IgD-negative memory B cell (primary cell): ENCODE results near the gene STRN4. TPM values are rescaled to one million over a fixed set of nuclear protein-coding genes. Genes with fewer than 3 reads are reported as not detected.

Experiments used
- H3K27ac Mint-ChIP-seq, 3 donors: one replicate each; pipeline ENCODE4 v1.8.0; 2020 to 2022; ENCODE audit warnings: mild to moderate bottlenecking in 3 of 3, mixed read lengths in 3 of 3, moderate library complexity in 1 of 3
- H3K27me3 Mint-ChIP-seq: one replicate; pipeline ENCODE4 v1.8.0; 2021; ENCODE audit warnings: mixed read lengths
- H3K36me3 Mint-ChIP-seq: one replicate; pipeline ENCODE4 v1.8.0; 2020; ENCODE audit warnings: mild to moderate bottlenecking, mixed read lengths
- H3K4me1 Mint-ChIP-seq, 3 donors: one replicate each; pipeline ENCODE4 v1.8.0; 2020 to 2022; ENCODE audit warnings: mixed read lengths in 3 of 3, mild to moderate bottlenecking in 1 of 3
- H3K4me3 Mint-ChIP-seq, 4 donors: one replicate each; pipeline ENCODE4 v1.8.0; 2020 to 2022; ENCODE audit warnings: mild to moderate bottlenecking in 4 of 4, mixed read lengths in 4 of 4, moderate library complexity in 3 of 4
- H3K9me3 Mint-ChIP-seq, 3 donors: one replicate each; pipeline ENCODE4 v1.8.0; 2020 to 2021; ENCODE audit warnings: mixed read lengths in 3 of 3, mild to moderate bottlenecking in 1 of 3
- polyA plus RNA-seq: library from polyadenylated mRNA; unstranded; fragments of 300-500 nt; fragmentation: Illumina TruSeq; gene quantifications from one replicate; pipeline ENCODE4 v1.2.3, GENCODE V29; 2021

The STRN4 gene
- polyA plus RNA-seq, 1 donor from 2014 or later, result 33.3 TPM

DNA sequence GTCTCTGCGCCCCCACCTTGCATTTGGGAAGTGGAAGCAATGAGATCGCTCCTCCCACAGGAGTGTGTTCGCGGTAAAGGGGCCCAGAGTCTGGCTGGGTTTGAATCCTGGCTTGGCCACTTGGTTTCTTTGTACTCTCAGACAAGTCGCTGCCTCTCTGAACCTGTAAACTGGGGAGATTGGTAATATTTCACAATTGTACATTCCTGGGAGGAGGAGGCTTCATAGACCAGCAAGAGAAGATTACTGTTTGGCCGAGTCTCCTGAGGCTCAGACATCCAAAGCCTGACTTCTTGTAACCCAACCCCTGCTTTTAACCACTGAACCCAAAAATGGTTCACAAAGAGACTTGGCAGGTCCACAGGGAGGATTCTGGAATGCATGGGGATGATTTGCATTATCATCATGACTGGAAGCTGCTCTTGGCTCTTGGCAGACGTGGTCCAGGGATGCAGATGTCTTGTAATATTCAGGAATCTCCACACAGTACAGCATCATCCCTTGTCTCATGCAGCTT lies 13.6 kb upstream of the STRN4 start:
- Mint-ChIP-seq H3K4me1 (peaks cover 0 to 7% (median 3%) of the 10 kb centered on the region in 3 donors), H3K4me3 (no peak overlapping the region), H3K36me3 (peaks cover 6% of the 10 kb centered on the region), H3K9me3 (no peaks in the 10 kb centered on the region), H3K27me3 (no peaks in the 10 kb centered on the region), H3K27ac (no peak overlapping the region)

DNA sequence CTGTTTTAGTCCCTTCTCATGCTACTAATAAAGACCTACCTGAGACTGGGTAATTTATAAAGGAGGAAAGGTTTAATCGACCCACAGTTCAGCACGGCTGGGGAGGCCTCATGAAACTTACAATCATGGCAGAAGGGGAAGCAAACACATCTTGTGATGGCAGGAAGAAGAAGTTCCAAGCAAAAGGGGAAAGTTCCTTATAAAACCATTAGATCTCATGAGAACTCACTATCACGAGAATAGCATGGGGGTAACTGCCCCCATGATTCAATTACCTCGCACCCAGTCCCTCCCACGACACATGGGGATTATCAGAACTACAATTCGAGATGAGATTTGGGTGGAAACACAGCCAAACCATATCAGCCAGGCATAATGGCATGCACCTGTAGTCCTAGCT lies 13.0 kb upstream of the STRN4 start:
- Mint-ChIP-seq H3K27ac (no peak overlapping the region), H3K4me3 (no peak overlapping the region), H3K36me3 (peaks cover 6% of the 10 kb centered on the region), H3K27me3 (no peaks in the 10 kb centered on the region), H3K4me1 (peaks cover 0 to 7% (median 3%) of the 10 kb centered on the region in 3 donors), H3K9me3 (no peaks in the 10 kb centered on the region)

DNA sequence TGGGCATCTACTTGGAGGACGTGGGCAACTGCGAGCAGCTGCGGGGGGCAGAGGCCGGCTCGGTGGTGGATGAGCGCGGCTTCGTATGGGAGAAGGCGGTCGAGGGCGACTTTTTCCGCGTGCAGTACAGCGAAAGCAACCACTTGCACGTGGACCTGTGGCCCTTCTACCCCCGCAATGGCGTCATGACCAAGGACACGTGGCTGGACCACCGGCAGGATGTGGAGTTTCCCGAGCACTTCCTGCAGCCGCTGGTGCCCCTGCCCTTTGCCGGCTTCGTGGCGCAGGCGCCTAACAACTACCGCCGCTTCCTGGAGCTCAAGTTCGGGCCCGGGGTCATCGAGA lies 10.3 kb upstream of the STRN4 start:
- H3K36me3 Mint-ChIP-seq, result peaks cover 11% of the 10 kb centered on the region
- peaks cover 4 to 12% (median 5%) of the 10 kb centered on the region in 3 donors for H3K4me1 Mint-ChIP-seq
- no peak overlapping the region for H3K4me3 Mint-ChIP-seq
- no peak overlapping the region for H3K27ac Mint-ChIP-seq
- H3K9me3 Mint-ChIP-seq, result no peaks in the 10 kb centered on the region
- no peaks in the 10 kb centered on the region for H3K27me3 Mint-ChIP-seq

DNA sequence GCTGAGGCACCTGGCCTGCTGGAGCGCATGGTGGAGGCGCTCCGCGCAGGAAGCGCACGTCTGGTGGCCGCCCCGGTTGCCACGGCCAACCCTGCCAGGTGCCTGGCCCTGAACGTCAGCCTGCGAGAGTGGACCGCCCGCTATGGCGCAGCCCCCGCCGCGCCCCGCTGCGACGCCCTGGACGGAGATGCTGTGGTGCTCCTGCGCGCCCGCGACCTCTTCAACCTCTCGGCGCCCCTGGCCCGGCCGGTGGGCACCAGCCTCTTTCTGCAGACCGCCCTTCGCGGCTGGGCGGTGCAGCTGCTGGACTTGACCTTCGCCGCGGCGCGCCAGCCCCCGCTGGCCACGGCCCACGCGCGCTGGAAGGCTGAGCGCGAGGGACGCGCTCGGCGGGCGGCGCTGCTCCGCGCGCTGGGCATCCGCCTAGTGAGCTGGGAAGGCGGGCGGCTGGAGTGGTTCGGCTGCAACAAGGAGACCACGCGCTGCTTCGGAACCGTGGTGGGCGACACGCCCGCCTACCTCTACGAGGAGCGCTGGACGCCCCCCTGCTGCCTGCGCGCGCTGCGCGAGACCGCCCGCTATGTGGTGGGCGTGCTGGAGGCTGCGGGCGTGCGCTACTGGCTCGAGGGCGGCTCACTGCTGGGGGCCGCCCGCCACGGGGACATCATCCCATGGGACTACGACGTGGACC lies 9.7 kb upstream of the STRN4 start:
- peaks cover 11% of the 10 kb centered on the region for H3K36me3 Mint-ChIP-seq
- no peak overlapping the region for H3K4me3 Mint-ChIP-seq
- no peak overlapping the region for H3K27ac Mint-ChIP-seq
- H3K4me1 Mint-ChIP-seq, result peaks cover 4 to 12% (median 5%) of the 10 kb centered on the region in 3 donors
- no peaks in the 10 kb centered on the region for H3K27me3 Mint-ChIP-seq
- H3K9me3 Mint-ChIP-seq, result no peaks in the 10 kb centered on the region

DNA sequence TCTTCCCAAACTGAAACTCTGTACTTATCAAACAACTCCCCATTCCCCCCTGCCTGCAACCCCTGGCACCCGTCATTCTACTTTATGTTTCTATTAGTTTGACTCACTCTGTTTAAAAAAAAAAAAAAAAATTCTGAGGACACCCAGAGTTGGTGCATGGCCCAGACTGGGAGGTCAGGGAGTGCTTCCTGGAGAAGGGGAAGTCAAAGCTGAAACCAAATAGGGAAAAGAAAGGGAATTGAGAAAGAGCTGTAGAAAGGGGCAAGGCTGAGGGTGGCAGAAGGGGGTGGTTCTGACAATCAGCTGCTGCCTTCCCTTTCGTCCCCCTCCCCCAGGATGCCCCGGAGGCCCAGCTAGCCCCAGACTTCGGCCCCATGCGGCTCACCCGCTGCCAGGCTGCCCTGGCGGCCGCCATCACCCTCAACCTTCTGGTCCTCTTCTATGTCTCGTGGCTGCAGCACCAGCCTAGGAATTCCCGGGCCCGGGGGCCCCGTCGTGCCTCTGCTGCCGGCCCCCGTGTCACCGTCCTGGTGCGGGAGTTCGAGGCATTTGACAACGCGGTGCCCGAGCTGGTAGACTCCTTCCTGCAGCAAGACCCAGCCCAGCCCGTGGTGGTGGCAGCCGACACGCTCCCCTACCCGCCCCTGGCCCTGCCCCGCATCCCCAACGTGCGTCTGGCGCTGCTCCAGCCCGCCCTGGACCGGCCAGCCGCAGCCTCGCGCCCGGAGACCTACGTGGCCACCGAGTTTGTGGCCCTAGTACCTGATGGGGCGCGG lies 9.0 kb upstream of the STRN4 start:
- no peaks in the 10 kb centered on the region for H3K9me3 Mint-ChIP-seq
- no peaks in the 10 kb centered on the region for H3K27me3 Mint-ChIP-seq
- peaks cover 7 to 12% (median 10%) of the 10 kb centered on the region in 3 donors for H3K4me1 Mint-ChIP-seq
- H3K27ac Mint-ChIP-seq, result no peak overlapping the region
- peaks cover 11% of the 10 kb centered on the region for H3K36me3 Mint-ChIP-seq
- H3K4me3 Mint-ChIP-seq, result no peak overlapping the region

GRCh38 chr19:46753420-46754155 lies 7.3 kb upstream of the STRN4 start:
- Mint-ChIP-seq H3K4me1 (peaks cover 8 to 19% (median 14%) of the 10 kb centered on the region in 3 donors), H3K36me3 (peaks cover 9% of the 10 kb centered on the region), H3K4me3 (peak overlapping the region in 1 of 4 donors; percentile 26), H3K27me3 (no peaks in the 10 kb centered on the region), H3K27ac (no peak overlapping the region), H3K9me3 (no peaks in the 10 kb centered on the region)

DNA sequence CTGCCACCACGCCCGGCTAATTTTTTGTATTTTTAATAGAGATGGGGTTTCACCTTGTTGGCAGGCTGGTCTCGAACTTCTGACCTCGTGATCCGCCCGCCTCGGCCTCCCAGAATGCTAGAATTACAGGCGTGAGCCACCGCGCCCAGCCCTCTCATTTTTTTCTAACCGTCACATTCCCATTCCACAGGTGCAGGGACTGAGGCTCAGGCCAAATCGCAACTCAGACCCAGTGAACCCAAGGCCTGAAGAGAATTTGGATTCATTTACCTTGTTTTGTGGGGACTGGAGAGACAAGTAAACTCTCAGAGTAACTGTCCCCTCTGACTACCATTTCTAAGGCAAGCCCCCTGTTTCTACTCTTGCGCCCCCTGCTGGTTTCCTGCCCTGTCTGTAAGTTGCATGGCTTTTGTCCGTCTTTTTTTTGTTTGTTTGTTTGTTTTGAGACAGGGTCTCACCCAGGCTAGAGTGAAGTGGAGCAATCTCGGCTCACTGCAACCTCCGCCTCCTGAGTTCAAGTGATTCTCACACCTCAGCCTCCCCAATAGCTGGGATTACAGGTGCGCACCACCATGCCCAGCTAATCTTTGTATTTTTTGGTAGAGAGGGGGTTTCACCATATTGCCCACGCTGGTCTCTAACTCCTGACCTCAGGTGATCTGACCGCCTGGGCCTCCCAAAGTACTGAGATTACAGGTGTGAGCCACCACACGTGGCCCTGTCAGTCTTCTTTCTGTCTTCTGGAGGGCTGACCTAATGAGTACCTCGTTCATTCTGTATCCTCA lies 2.3 kb upstream of the STRN4 start:
- H3K4me1 Mint-ChIP-seq, result peaks cover 25 to 34% (median 32%) of the 10 kb centered on the region in 3 donors
- peak overlapping the region; percentile 89 to 99 (median 99) for H3K27ac Mint-ChIP-seq
- no peaks in the 10 kb centered on the region for H3K9me3 Mint-ChIP-seq
- peak overlapping the region in 3 of 4 donors; percentile 67 to 91 (median 86) for H3K4me3 Mint-ChIP-seq
- peaks cover 2% of the 10 kb centered on the region for H3K36me3 Mint-ChIP-seq
- H3K27me3 Mint-ChIP-seq, result no peaks in the 10 kb centered on the region

DNA sequence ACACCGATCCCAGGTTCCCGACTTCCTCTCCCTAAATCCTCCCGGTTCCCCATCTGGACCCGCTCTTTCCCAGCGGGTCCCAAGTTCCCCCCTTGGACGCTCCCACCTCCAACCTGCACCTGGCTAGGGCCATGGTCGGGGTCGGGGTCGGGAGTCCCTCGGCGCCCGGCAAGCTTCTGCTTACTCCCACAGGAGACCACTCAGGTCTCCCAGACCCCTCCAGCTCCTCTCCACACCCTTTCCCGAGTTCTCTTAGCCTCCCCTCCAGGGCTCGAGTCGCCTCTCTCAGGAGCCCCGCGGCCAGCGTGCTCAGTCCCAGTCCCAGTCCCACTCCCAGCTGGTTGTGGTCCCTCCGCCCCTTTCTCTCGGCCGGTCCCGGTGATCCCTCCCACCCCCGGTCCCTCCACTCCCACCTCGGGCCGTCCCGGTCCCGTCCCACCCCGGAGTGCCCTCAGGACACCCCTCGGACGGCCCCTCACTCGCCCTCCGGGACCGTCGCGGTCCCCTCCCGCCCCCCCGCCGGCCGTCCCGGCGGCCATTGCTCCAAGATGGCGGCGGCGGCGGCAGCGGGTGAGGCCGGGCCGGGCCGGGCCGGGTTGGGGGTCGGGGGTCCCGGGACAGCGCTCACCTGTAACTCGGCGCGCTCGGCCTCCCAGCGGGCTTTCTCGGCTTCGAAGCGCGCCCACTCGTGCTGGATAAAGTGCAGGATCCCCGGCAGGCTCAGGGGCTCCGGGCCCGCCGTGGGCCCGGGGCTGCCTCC lies 549 bp downstream of the STRN4 start, which contains the start of gene FKRP:
Gene FKRP (plus strand): TSS at position 537 of the 760 bp plus-strand sequence. CDS start 9,394 bp downstream, outside the sequence.
- peak within 1 kb of the TSS; percentile 87 to 96 (median 93) for H3K4me3 Mint-ChIP-seq
- peak within 1 kb of the TSS; percentile 93 to 99 (median 99) for H3K27ac Mint-ChIP-seq
- H3K9me3 Mint-ChIP-seq, result no peaks in the 10 kb centered on the region
- H3K4me1 Mint-ChIP-seq, result peaks cover 42 to 52% (median 43%) of the 10 kb centered on the region in 3 donors
- H3K36me3 Mint-ChIP-seq, result no peaks in the 10 kb centered on the region
- no peaks in the 10 kb centered on the region for H3K27me3 Mint-ChIP-seq

DNA sequence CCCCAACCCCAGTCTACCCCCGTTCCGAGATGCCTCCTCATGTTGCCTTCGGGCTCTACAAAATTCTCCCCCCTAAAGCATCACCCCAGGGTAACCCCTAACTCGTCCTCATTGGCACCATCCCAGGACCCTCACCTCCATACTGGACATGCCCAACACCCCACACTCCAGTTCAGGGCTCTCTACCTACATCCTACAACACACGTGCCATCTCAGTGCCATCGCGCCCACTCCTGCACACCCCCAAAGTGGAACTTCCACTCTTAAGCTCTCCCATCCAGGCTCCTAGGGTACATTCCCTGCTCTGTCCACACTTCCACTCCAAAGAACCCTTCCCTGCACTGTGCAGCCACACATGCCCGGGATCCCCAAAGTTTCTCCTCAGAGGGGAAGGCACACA lies 1.2 kb downstream of the STRN4 start:
- Mint-ChIP-seq H3K36me3 (no peaks in the 10 kb centered on the region), H3K27ac (peak overlapping the region; percentile 84 to 93 (median 90)), H3K4me1 (peaks cover 40 to 56% (median 42%) of the 10 kb centered on the region in 3 donors), H3K9me3 (no peaks in the 10 kb centered on the region), H3K27me3 (no peaks in the 10 kb centered on the region), H3K4me3 (peak overlapping the region; percentile 79 to 96 (median 91))

DNA sequence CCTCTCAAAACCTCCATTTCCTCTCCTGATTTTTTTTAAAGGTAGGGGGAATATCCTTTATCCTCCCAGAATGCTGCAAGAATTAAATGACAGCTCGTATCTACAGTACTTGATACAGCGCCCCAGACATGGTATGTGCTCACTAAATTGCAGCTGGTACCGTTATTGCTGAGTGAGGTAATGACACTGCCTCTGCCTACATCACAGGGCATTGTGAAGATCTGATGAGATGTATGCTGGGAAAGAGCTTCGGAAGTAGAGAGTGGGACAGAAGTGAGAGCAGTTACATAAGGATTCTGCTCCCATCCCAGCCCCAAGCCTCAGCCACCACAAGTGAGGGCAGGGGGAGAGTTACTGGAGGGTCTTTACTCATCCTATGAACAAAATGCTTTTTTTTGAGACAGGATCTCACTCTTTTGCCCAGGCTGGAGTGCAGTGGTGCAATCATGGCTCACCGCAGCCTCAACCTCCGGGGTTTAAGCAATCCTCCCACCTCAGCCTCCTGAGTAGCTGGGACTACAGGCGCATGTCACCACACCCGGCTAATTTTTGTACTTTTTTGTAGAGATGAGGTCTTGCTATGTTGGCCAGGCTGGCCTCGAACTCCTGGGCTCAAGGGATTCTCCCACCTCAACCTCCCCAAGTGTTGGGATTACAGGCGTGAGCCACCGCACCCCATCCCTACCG lies 2.1 kb downstream of the STRN4 start:
- Mint-ChIP-seq H3K36me3 (no peaks in the 10 kb centered on the region), H3K4me1 (peaks cover 42 to 54% (median 42%) of the 10 kb centered on the region in 3 donors), H3K27me3 (no peaks in the 10 kb centered on the region), H3K9me3 (no peaks in the 10 kb centered on the region), H3K4me3 (peak overlapping the region; percentile 28 to 96 (median 83)), H3K27ac (peak overlapping the region in 1 of 3 donors; percentile 93)

- no peaks in the 10 kb centered on the region for H3K9me3 Mint-ChIP-seq
- H3K36me3 Mint-ChIP-seq, result no peaks in the 10 kb centered on the region
- H3K27me3 Mint-ChIP-seq, result no peaks in the 10 kb centered on the region
- H3K27ac Mint-ChIP-seq, result peak overlapping the region; percentile 8 to 63 (median 39)
- H3K4me3 Mint-ChIP-seq, result peak overlapping the region; percentile 48 to 79 (median 65)
- peaks cover 38 to 48% (median 39%) of the 10 kb centered on the region in 3 donors for H3K4me1 Mint-ChIP-seq
Measured at GRCh38 chr19:46742926-46743480, 3.2 kb downstream of the STRN4 start.

DNA sequence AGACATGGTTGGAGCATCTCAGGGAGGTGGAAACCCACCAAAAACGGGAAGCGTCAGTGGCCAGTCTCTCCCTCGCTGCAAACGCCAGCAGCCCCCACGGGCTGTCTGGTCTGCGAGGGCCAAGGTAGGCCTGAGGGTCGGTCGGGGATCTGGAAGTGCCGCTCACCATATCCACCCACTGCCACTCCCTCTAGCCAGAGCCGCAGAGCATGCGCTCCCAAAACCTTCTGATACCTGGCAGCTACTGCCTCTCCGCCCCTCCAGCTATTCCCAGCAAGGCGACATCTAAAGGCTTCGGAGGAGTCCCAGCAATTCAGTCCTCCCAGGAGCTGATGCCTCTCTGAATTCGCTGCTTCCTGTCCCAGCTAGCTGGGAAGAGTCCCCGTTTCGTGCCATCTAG lies 4.8 kb downstream of the STRN4 start:
- peak overlapping the region in 1 of 4 donors; percentile 49 for H3K4me3 Mint-ChIP-seq
- H3K9me3 Mint-ChIP-seq, result no peaks in the 10 kb centered on the region
- H3K36me3 Mint-ChIP-seq, result peaks cover 1% of the 10 kb centered on the region
- H3K27me3 Mint-ChIP-seq, result no peaks in the 10 kb centered on the region
- H3K27ac Mint-ChIP-seq, result peak overlapping the region in 2 of 3 donors; percentile 53 to 63
- peaks cover 28 to 36% (median 33%) of the 10 kb centered on the region in 3 donors for H3K4me1 Mint-ChIP-seq

GRCh38 chr19:46739290-46739771 lies 6.9 kb downstream of the STRN4 start:
- H3K4me3 Mint-ChIP-seq, result no peak overlapping the region
- no peaks in the 10 kb centered on the region for H3K9me3 Mint-ChIP-seq
- no peak overlapping the region for H3K27ac Mint-ChIP-seq
- H3K36me3 Mint-ChIP-seq, result peaks cover 1% of the 10 kb centered on the region
- no peaks in the 10 kb centered on the region for H3K27me3 Mint-ChIP-seq
- H3K4me1 Mint-ChIP-seq, result peaks cover 23 to 31% (median 26%) of the 10 kb centered on the region in 3 donors
